ENCODE data around the gene DIP2A. TPM values are rescaled to one million over a fixed set of nuclear protein-coding genes. Genes with fewer than 3 reads are reported as not detected.

DIP2A gene
- total RNA-seq, 1 donor from 2014 or later: 20.9 TPM

DNA sequence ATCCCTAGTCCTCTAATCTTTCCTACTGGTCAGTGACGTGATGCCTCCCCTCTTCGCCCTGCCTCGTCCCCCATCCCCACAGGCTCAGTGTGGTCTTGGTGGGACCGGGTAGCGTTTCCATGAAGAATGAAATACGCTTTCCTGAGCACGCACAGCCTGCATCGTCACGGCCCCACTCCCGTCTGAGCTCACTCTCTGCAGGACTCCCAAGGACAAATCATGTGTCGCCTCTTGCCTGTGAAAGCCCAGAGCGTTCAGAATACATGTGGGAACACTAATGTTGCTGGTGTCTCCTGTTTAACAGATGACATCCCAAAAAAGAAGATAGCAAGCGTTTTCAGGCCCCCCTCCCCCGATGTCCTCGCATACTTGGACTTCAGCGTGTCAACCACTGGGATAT lies 97.0 kb downstream of the DIP2A start:
- H3K4me3 ChIP-seq (ENCODE audit: low read depth, low read length): no peak overlapping the region
- TF ChIP-seq, protein P1, sequence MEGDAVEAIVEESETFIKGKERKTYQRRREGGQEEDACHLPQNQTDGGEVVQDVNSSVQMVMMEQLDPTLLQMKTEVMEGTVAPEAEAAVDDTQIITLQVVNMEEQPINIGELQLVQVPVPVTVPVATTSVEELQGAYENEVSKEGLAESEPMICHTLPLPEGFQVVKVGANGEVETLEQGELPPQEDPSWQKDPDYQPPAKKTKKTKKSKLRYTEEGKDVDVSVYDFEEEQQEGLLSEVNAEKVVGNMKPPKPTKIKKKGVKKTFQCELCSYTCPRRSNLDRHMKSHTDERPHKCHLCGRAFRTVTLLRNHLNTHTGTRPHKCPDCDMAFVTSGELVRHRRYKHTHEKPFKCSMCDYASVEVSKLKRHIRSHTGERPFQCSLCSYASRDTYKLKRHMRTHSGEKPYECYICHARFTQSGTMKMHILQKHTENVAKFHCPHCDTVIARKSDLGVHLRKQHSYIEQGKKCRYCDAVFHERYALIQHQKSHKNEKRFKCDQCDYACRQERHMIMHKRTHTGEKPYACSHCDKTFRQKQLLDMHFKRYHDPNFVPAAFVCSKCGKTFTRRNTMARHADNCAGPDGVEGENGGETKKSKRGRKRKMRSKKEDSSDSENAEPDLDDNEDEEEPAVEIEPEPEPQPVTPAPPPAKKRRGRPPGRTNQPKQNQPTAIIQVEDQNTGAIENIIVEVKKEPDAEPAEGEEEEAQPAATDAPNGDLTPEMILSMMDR (conservative IDR thresholded peaks at IDR 0.05; ENCODE audit: low read depth, low read length): no peak
- no peak for DNase-seq (ENCODE audit: low read depth)

DNA sequence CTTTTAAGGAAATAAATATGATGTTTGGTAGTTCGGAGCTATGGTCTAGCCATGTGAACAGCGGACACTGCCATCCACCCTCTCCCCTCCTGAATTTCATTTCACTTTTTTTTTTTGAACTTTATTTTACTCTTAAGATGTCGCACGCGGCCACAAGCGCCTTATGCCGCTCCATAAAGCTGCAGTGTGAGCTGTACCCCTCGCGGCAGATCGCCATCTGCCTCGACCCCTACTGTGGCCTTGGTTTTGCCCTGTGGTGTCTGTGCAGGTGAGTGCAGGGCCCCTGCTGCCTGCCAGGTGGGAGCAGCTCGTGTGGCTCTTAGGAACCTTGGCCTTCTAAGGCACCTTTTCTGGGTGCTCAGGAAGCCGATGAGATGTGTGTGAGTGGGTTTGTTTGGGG lies 98.1 kb downstream of the DIP2A start:
- TF ChIP-seq, protein P1 (conservative IDR thresholded peaks at IDR 0.05; ENCODE audit: low read depth, low read length): no peak
- DNase-seq (ENCODE audit: low read depth): no peak
- no peak overlapping the region for H3K4me3 ChIP-seq (ENCODE audit: low read depth, low read length)

DNA sequence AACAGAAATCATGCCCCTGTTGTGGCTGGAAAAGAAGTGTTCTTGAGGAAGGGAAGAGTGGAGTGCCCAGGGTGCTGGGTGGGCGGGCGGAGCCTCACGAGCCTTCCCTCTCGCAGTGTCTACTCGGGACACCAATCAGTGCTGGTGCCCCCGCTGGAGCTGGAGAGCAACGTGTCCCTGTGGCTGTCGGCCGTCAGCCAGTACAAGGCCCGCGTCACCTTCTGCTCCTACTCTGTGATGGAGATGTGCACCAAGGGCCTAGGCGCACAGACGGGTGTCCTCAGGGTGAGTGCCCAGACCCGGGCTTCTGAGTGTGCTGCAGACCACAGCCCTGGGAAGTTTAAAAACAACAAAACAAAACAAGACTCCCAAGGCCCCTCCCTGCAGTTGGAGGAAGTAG lies 98.8 kb downstream of the DIP2A start:
- DNase-seq (ENCODE audit: low read depth): no peak
- no peak overlapping the region for H3K4me3 ChIP-seq (ENCODE audit: low read depth, low read length)
- TF ChIP-seq, protein P1 (conservative IDR thresholded peaks at IDR 0.05; ENCODE audit: low read depth, low read length): no peak

DNA sequence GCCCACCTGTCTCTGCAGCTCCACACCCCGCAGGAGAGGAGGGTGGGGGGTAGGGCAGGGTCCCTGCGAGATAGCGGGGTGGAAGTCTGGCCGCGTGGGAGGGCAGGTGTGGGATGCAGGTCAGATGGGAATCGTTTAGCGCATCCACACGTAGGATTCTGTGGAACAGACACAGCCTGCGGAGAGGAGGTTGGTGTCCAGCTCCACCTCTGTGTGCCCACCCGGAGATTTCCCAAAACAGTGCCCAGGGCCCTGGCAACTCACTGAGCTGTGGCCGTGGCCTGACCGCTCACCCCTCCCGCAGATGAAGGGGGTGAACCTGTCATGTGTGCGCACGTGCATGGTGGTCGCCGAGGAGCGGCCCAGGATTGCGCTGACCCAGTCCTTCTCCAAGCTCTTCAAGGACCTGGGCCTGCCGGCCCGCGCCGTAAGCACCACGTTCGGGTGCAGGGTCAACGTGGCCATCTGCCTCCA lies 99.3 kb downstream of the DIP2A start:
- no peak overlapping the region for H3K4me3 ChIP-seq (ENCODE audit: low read depth, low read length)
- DNase-seq (ENCODE audit: low read depth): no peak
- TF ChIP-seq, protein P1 (conservative IDR thresholded peaks at IDR 0.05; ENCODE audit: low read depth, low read length): no peak

DNA sequence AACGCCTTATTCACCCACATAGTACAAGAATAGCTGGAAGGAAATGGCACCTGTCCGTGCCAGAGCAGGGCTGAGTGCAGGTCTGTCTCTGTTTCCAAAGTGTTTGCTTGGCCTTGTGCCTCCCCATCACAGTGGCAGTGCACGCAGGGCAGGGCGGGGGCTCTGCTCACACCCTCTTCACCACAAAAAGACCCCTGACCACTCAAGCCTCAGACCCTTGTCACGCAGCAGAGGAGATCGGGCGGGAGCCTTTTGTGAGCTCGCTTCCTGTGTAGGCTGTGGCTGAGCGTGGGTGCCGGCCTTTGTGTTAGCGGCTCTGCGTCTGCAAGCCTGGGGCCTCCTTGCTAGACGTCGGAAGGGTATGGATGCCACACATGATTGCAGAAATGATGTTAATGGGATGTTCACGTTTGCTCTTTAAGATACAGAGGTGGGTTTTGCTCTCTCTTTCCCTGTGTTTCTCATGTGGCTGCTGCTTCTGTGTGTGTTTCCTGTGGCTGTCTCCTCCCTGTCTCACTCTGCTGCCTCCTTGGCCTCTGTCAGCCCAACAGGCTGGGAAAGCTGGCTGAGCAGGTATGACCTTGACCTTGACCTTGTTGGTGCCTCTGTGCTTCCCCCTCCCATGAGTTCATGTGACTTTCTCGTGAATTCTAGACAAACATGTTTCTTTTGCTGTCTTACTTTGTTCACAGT lies 100.7 kb downstream of the DIP2A start:
- TF ChIP-seq, protein P1 (conservative IDR thresholded peaks at IDR 0.05; ENCODE audit: low read depth, low read length): no peak
- DNase-seq (ENCODE audit: low read depth): no peak
- no peak overlapping the region for H3K4me3 ChIP-seq (ENCODE audit: low read depth, low read length)

DNA sequence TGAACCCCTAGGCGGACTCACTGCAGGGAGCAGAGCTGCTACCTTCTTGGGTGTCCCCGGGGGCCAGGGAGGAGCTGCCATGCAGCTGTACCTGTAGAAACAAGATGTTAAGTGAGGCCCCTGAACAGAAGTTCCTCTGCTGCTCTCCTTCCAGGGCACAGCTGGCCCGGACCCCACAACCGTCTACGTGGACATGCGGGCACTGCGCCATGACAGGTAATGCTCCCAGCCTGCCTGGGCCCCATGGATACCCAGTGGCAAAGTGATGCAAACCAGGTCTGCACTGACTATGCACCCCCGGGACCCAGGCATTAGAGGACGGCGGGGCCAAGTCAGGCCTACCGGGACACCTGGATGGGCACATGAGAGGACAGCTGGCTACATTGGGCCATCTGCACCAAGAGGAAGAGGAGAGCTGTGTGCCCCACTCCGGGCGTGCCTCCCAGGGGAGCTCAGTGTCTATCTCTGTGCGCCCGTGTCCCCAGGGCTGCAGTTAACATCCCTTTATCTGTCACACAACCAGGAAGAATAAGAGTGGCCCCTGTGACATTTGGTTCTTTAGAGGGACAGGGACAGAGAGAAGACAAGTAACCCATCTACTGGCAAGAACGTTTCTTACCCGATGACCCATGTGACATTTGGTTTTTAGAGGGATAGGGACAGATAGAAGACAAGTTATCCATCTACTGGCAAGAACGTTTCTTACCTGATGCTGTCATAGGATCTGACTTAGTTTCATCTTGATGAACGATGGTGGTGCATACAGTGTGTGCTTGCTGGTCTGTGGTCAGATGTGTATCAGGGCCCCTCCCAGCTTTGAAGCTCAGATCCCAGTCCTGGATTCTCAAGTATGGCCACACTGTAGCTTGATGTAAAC lies 102.1 kb downstream of the DIP2A start:
- DNase-seq (ENCODE audit: low read depth): no peak
- no peak overlapping the region for H3K4me3 ChIP-seq (ENCODE audit: low read depth, low read length)
- TF ChIP-seq, protein P1 (conservative IDR thresholded peaks at IDR 0.05; ENCODE audit: low read depth, low read length): no peak
